Endodermal cell (in vitro differentiated cells): ENCODE results near the gene DAPK1. TPM values are rescaled to one million over a fixed set of nuclear protein-coding genes. Genes with fewer than 3 reads are reported as not detected.

ENCODE experiments used
- DNase-seq: peaks from one replicate; pipeline ENCODE4 v3.0.0-alpha.2; 2017
- H3K27ac ChIP-seq: 2 replicates; pipeline ENCODE4 v1.5.1; 2013; ENCODE audit warnings: mild to moderate bottlenecking, low read depth, low read length, moderate library complexity
- H3K27me3 ChIP-seq: 2 replicates; pipeline ENCODE4 v1.6.1; 2013; ENCODE audit warnings: mild to moderate bottlenecking, low read length, moderate library complexity; ENCODE audit not compliant: insufficient read depth, control insufficient read depth, poor library complexity, severe bottlenecking
- H3K36me3 ChIP-seq: 2 replicates; pipeline ENCODE4 v1.7.0; 2013; ENCODE audit warnings: mild to moderate bottlenecking, low read length, moderate library complexity; ENCODE audit not compliant: control insufficient read depth, insufficient read depth
- H3K4me1 ChIP-seq: one replicate; pipeline ENCODE4 v1.7.0; 2013; ENCODE audit warnings: low read length; ENCODE audit not compliant: control insufficient read depth, insufficient read depth
- H3K4me3 ChIP-seq: 2 replicates; pipeline ENCODE4 v1.5.1; 2013; ENCODE audit warnings: mild to moderate bottlenecking, low read length, moderate library complexity
- H3K9ac ChIP-seq: 2 replicates; pipeline ENCODE4 v1.6.1; 2013; ENCODE audit warnings: mild to moderate bottlenecking, low read length, moderate library complexity; ENCODE audit not compliant: poor library complexity, severe bottlenecking; ENCODE audit errors: extremely low read depth
- H3K9me3 ChIP-seq: 2 replicates; pipeline ENCODE4 v1.6.1; 2013; ENCODE audit warnings: mild to moderate bottlenecking, low read length, moderate library complexity; ENCODE audit not compliant: control insufficient read depth
- H3K27ac Mint-ChIP-seq: 2 replicates; pipeline ENCODE4 v1.8.0; 2020; ENCODE audit warnings: mixed read lengths
- H3K27me3 Mint-ChIP-seq: 2 replicates; pipeline ENCODE4 v1.8.0; 2021; ENCODE audit warnings: mild to moderate bottlenecking, mixed read lengths; ENCODE audit not compliant: insufficient read depth
- H3K36me3 Mint-ChIP-seq: 2 replicates; pipeline ENCODE4 v1.8.0; 2020; ENCODE audit warnings: low read depth, mixed read lengths
- H3K4me1 Mint-ChIP-seq: 2 replicates; pipeline ENCODE4 v1.8.0; 2020; ENCODE audit warnings: mixed read lengths
- H3K4me3 Mint-ChIP-seq: 2 replicates; pipeline ENCODE4 v1.8.0; 2020; ENCODE audit warnings: mild to moderate bottlenecking, moderate library complexity, mixed read lengths
- H3K9me3 Mint-ChIP-seq: 2 replicates; pipeline ENCODE4 v1.8.0; 2020; ENCODE audit warnings: mild to moderate bottlenecking, mixed read lengths
- WGBS, 2 experiments: methylation state at CpG; one replicate each; pipeline versions ENCODE4 v1.1.5 to v1.1.7; 2013; ENCODE audit warnings: missing lambda C conversion rate in 2 of 2, mixed read lengths in 1 of 2; ENCODE audit not compliant: insufficient coverage in 1 of 2, insufficient read length in 1 of 2; 5-methylcytosine and 5-hydroxymethylcytosine counted together
- total RNA-seq, 2 donors: library from RNA; stranded (reverse); fragmentation: NEBNext Ultra II Directional in 1 of 2; extraction: Animal tissue kit (Norgen Biotek cat#: 25700) in 1 of 2; gene quantifications; 2 replicates in 1 of 2; 3 replicates in 1 of 2; pipeline ENCODE4 v1.2.1, GENCODE V29; 2021
- TF ChIP-seq, protein P1 (sequence below): fragments of 200-600 bp; sonication (generic); conservative IDR thresholded peaks from 2 replicates; pipeline ENCODE4 v1.5.0; 2021; ENCODE audit warnings: antibody characterized with exemption, mild to moderate bottlenecking

Gene DAPK1
- total RNA-seq, 2 donors from 2014 or later: 117 to 139 TPM

DNA sequence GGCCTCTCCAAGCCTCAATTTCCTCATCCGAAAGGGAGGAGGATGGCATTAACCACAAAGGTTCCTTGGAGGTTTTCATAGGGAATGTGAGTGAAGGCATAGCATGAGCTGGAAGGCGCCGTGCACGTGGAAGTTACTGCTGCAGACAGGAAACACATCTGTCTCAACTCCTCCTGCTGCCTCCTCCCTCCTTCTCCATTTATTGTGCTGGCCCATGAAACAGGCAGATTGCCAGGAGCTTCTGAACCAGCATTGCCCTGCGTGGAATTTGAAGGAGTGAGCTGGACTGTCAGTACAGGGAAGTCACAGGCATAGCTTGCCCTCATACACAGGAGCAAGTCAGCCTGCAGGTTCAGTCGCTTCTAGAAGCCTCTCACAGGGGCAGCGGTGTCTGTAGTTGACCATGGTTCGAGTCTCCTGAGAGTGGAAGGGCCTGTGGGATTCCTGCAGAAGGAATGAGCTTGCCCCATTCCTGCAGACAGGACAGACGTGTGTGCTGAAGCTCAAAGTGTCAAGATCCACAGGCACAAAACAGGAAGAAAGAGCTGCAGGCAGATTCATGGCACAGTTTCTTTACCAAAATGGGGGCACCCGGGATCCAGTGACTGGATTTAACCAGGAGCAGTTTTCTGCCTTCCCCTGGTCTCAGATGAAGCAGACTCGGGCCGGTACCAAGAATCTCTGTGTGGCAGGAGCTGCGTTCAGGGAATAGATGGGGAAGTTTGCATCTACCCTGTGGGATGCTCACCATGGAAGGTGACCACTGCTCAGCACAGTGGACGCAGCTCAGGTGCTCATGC lies 179.5 kb downstream of the DAPK1 start:
- no peak overlapping the region for H3K9ac ChIP-seq
- H3K27me3 Mint-ChIP-seq: no peaks in the 10 kb centered on the region
- H3K36me3 Mint-ChIP-seq: peaks cover 49% of the 10 kb centered on the region
- no peaks in the 10 kb centered on the region for H3K9me3 ChIP-seq
- no peaks in the 10 kb centered on the region for H3K4me1 ChIP-seq
- peaks cover 51% of the 10 kb centered on the region for H3K36me3 ChIP-seq
- peak overlapping the region; percentile 74 for H3K27ac Mint-ChIP-seq
- H3K27me3 ChIP-seq: no peaks in the 10 kb centered on the region
- no peak for DNase-seq
- no peaks in the 10 kb centered on the region for H3K9me3 Mint-ChIP-seq
- 94 to 96% methylated on average over 11 to 14 of the region's 14 CpGs for WGBS, 2 experiments
- no peak overlapping the region for H3K4me3 ChIP-seq
- TF ChIP-seq, protein P1, sequence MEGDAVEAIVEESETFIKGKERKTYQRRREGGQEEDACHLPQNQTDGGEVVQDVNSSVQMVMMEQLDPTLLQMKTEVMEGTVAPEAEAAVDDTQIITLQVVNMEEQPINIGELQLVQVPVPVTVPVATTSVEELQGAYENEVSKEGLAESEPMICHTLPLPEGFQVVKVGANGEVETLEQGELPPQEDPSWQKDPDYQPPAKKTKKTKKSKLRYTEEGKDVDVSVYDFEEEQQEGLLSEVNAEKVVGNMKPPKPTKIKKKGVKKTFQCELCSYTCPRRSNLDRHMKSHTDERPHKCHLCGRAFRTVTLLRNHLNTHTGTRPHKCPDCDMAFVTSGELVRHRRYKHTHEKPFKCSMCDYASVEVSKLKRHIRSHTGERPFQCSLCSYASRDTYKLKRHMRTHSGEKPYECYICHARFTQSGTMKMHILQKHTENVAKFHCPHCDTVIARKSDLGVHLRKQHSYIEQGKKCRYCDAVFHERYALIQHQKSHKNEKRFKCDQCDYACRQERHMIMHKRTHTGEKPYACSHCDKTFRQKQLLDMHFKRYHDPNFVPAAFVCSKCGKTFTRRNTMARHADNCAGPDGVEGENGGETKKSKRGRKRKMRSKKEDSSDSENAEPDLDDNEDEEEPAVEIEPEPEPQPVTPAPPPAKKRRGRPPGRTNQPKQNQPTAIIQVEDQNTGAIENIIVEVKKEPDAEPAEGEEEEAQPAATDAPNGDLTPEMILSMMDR: no peak
- H3K4me1 Mint-ChIP-seq: no peaks in the 10 kb centered on the region
- no peak overlapping the region for H3K27ac ChIP-seq
- H3K4me3 Mint-ChIP-seq: no peak overlapping the region

- WGBS, 2 experiments: 84 to 90% methylated on average over 5 to 17 of the region's 17 CpGs
- H3K27me3 ChIP-seq: no peaks in the 10 kb centered on the region
Measured at GRCh38 chr9:87677776-87678587, 180.3 kb downstream of the DAPK1 start.

GRCh38 chr9:87678650-87679355 lies 181.1 kb downstream of the DAPK1 start:
- Mint-ChIP-seq H3K27ac (no peak overlapping the region), H3K36me3 (peaks cover 45% of the 10 kb centered on the region), H3K9me3 (no peaks in the 10 kb centered on the region), H3K27me3 (no peaks in the 10 kb centered on the region), H3K4me3 (no peak overlapping the region), H3K4me1 (no peaks in the 10 kb centered on the region)
- DNase-seq: peak; percentile 85
- H3K4me3 ChIP-seq: no peak overlapping the region
- H3K36me3 ChIP-seq: peaks cover 45% of the 10 kb centered on the region
- TF ChIP-seq, protein P1: peak; percentile 86
- WGBS, 2 experiments: 88 to 97% methylated on average over 7 to 9 of the region's 9 CpGs
- H3K27ac ChIP-seq: no peak overlapping the region
- no peak overlapping the region for H3K9ac ChIP-seq
- no peaks in the 10 kb centered on the region for H3K9me3 ChIP-seq
- H3K4me1 ChIP-seq: no peaks in the 10 kb centered on the region
- no peaks in the 10 kb centered on the region for H3K27me3 ChIP-seq

More at GRCh38 chr9:87677776-87678587, 180.3 kb downstream of the DAPK1 start:
- TF ChIP-seq, protein P1: no peak
- Mint-ChIP-seq H3K27me3 (no peaks in the 10 kb centered on the region), H3K9me3 (no peaks in the 10 kb centered on the region), H3K36me3 (peaks cover 46% of the 10 kb centered on the region), H3K27ac (no peak overlapping the region), H3K4me1 (no peaks in the 10 kb centered on the region), H3K4me3 (no peak overlapping the region)
- Histone ChIP-seq H3K27ac (no peak overlapping the region), H3K9me3 (no peaks in the 10 kb centered on the region), H3K4me1 (no peaks in the 10 kb centered on the region), H3K36me3 (peaks cover 48% of the 10 kb centered on the region), H3K4me3 (no peak overlapping the region), H3K9ac (no peak overlapping the region)
- DNase-seq: no peak
